ENCODE measurements around the gene ZNF790.
"Not testable (repeated sequence)": the region's sequence is repeated elsewhere in the genome, so short reads cannot be mapped to it uniquely, and the experiment has no call there.

Gene ZNF790

DNA sequence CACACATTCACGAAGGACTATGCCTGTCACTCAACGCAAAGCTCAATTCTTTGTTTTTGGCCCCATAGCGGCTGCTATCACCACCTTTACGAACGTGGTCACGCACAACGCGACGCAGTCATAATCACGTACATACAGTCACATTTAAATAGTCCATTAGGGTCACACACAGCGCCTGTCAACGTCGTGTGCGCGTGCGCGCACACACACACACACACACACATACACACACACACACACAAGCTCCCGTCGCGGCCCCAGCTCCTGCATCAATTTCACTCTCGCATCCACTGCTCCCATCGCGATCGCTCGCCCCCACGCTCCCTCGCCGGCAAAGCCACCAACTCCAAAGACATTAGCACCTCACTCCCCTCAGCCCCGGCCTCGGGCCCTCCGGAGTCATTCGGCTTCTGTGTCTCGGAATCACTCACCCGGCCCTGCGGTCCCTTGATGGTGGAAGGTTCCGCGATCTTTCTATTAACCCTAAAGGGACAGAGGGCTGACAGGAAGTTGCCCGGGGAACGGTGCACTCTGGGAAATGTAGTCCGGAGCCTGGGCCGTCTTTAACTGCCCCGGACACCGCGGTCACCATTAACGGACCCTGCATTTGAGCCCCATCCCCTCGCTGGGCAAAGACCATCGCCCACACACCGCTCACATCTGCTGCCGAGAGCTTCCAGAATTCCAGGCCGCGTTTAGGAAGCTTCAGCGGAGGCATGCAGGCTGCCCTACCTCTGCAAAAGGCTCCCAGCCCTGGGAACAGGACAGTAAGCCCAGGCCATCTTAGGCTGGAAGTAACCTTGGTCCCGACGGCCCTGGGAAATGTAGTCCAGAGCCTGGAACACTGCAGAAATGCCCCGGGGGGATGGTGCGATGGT is at the start of gene ZNF790:
Gene ZNF790 (minus strand): TSS at position 482 of the 878 bp plus-strand sequence. CDS start 12,768 bp downstream, outside the sequence.
- DNase-seq (ENCODE audit: low read depth in 2 of 3, low spot score in 1 of 3) = peak; percentile 76 to 79 (median 76)

DNA sequence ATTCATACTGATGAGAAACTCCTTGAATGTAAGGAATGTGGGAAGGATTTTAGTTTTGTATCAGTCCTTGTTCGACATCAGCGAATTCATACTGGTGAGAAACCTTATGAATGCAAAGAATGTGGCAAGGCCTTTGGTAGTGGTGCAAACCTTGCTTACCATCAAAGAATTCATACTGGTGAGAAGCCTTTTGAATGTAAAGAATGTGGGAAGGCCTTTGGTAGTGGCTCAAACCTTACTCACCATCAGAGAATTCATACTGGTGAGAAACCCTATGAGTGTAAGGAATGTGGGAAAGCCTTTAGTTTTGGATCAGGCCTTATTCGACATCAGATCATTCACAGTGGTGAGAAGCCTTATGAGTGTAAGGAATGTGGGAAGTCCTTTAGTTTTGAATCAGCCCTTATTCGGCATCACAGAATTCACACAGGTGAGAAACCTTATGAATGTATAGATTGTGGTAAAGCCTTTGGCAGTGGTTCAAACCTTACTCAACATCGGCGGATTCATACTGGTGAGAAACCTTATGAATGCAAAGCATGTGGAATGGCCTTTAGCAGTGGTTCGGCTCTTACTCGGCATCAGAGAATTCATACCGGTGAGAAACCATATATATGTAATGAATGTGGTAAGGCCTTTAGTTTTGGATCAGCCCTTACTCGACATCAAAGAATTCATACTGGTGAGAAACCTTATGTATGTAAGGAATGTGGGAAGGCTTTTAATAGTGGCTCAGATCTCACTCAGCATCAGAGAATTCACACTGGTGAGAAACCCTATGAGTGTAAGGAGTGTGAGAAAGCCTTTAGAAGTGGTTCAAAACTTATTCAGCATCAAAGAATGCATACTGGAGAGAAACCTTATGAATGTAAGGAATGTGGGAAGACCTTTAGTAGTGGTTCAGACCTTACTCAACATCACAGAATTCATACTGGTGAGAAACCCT is 39.1 kb upstream of the ZNF790 start:
- no peak for DNase-seq (ENCODE audit: low read depth in 2 of 3, low spot score in 1 of 3)

DNA sequence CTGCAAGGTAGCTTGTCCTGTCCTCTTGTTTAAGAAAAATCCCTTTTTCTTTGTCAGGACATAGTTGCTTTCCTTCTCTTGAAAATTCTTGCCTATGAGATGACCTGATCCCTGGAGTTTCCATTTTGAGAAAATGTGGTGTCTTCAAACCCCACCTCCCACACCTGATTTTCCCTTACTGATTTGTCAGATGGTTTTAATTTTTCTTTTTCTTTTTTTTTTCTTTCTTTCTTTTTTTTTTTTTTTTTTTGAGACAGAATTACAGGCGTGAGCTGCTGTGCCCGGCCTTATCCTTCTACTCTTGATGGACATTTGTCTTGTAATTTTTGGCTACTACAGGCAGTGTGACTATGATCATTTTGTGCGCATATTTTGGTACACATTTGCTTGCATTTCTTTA is 13.7 kb upstream of the ZNF790 start:
- no peak for DNase-seq (ENCODE audit: low read depth in 2 of 3, low spot score in 1 of 3)

DNA sequence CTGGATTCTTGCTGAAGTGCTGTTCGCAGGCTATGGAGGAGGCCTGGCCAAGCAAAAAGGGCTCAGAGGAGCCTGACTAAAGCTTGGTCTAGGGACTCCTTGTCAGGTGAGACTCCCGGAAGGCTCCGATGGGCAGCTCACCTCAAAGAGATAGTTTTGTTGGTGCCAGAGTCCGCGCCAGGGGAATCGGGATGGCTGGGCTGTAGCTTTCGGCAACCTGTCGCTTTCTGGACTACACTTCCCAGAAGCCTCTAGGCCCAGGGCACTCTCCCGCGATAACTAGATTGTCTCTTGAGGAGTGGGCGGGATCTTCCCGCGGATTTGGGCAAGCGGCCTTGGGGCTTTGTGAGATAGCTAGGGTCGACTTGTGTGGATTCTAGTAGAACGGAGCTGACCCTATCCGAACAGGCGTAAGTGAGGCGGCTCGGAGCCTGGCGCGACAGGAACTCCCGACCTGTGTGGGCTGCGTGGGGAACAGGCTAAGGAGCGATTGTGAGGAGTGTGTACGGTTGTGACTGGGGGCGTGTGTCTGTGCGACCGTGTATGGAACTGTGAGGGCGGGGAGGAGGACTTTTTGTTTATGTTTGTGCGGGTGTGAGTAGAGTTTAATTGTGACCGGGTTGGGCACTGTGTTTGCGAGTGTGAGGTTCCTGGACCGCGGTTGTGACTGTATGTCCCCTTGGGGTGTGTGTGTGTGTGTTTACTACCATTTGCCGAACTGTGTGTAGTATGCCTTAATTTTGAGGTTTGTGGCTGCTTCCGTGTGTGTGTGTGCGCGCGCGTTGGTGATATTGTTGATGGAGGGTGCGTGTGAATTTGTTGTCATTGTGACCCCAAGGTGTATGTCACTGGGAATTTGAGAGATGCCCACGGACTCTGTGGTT is 12.6 kb upstream of the ZNF790 start, which contains the start of gene ZNF345:
Gene ZNF345 (plus strand): TSS at position 318 of the 884 bp plus-strand sequence. CDS start 25,955 bp downstream, outside the sequence.
- DNase-seq (ENCODE audit: low read depth in 2 of 3, low spot score in 1 of 3) = peak; percentile 75 to 81 (median 78)

DNA sequence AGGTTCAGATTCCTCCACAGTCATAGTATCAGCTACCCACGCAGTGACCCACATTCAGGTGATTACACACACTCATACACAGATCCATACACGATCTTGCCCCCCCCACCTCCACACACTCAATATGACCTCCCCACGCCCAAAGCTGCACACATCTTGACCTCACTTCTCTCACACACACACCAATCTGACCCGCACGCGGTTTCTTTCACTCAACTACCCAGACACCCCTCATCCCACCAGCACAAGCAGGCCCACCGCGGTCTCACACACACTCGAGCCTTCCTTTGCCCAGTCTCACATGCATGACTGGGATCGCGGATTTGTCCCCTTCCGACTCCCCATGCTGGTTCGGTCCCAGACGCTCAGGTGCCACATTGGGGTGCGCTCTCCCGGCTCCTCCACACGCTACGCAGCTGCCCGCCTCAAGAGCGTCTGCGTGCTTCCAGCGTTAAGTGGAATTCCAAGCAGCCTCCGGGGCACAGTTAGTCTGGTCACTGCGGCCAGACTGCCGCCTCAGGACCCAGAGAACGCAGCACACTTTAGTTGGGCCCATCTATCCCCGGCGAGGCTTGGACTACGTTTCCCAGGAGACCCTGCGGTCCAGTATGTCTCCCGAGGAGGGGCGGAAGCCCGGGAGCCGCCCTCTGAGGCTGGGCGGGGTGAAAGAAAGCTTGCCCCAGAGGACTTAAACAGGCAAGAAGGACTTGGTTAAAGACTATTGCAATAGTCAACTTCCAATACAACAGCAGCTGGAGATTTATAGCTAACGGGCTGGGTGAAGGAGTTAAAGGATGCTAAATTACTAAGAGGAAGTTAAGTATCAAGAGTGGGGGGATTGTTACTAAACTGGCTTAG is 11.7 kb upstream of the ZNF790 start:
- DNase-seq (ENCODE audit: low read depth in 2 of 3, low spot score in 1 of 3) = peak; percentile 73 to 81 (median 81)

DNA sequence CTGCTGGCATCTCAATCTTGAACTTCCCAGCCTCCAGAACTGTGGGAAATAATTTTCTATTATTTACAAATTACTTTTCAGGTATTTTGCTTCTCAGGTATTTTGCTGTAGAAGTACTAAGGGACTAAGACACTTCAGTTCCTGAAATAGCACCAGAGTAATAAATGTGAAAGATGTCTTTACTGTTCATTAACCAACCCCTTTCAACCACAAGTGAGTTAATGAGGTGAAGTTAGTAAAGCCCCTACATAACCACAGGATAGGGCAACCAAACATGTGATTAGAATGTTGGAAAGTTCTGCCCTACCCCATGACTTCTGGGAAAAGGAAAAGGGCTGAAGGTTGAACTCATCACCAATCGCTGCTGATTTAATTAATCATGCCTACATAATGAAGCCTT is 9.8 kb upstream of the ZNF790 start:
- no peak for DNase-seq (ENCODE audit: low read depth in 2 of 3, low spot score in 1 of 3)

DNA sequence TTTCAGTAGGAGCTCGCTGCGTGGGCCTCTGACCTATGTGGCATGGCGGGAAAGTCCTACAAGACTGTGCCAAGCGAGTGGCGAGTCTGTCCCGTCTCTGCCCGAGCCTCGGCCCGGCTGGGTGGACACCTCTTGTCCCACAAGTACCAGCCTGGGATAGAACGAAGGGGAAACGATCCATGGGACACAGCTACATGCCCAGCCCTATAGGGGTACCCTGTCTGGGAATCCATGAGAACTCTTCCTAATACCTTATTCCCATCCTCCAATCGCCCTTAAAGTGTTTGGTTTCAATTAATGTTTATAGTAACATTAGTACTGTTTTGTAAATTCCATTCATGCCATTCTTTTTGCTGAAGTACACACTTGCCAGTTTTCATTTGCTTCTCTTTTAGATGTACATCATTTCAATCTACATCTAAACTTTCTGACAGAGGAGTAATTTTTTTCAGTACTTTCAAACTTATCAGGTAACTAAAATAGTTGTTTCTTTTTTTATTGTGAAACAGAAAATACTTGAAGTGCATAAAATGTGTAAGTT is 667 bp upstream of the ZNF790 start:
- no peak for DNase-seq (ENCODE audit: low read depth in 2 of 3, low spot score in 1 of 3)

DNA sequence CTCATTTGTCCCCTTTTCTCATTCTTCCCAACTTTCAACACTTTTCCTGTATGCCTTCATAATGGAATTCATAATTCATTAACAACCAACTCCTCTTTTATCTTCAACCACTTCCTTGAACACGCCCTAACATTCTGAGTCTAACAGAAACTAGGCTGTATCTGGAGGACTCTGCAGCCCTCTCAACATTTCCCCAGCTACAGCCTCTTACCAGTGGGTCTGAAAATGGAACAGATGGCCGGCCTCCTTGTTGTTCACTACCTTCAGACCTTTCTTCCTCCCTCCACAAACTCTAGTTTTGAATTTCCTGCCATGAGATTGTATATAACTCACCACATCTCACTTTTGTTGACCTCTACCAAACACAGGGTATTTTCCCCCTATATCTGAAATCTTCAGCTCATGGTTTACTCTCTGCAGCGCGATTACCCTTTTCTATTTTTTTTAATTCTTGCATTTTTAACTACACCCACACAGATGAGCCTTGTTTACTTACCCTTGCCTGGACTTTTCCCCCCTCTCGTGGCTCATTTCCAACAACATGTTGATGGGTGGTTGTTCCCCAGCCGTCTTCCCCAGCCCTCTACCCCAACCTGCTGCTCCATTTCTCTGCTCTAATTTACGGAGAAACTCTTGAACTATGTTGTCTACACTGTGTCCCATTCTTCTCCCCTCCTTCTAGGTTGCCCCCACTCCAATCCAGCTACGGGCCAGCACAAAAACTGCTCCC is 846 bp downstream of the ZNF790 start:
- no peak for DNase-seq (ENCODE audit: low read depth in 2 of 3, low spot score in 1 of 3)

DNA sequence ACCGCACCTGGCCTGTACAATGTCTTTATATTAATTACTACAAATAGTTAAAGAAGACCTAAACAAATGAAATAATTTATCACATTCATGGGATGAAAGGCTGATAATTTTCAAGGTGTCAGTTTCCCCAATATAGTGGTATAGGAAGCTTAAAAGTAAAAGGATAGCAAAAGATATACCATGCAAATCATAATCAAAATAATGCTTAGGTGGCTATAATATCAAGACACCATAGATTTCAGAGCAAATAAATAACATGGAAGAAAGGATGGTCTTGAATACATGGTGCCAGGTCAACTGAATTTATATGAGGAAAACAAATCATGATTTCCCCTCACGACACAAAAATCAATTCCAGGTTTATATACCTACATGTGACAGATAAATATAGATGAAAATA is 4.8 kb downstream of the ZNF790 start:
- no peak for DNase-seq (ENCODE audit: low read depth in 2 of 3, low spot score in 1 of 3)

DNA sequence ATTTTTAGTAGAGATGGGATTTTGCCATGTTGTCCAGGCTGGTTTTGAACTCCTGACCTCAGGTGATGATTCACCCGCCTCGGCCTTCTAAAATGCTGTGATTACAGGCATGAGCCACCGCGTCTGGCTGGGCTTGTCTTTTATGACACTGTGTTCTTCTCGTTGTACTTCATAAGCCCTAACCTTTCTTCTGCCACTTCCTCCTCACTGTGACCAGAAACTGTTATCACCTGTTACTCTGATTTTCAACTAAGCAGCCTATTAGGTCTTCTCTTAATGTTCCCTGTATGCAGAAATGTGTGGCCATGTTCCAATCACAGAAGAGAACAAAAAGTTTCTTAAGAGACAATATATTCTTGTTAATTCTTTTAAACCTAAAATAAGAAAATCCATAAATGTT is 16.4 kb downstream of the ZNF790 start:
- DNase-seq (ENCODE audit: low read depth in 2 of 3, low spot score in 1 of 3) = no peak

DNA sequence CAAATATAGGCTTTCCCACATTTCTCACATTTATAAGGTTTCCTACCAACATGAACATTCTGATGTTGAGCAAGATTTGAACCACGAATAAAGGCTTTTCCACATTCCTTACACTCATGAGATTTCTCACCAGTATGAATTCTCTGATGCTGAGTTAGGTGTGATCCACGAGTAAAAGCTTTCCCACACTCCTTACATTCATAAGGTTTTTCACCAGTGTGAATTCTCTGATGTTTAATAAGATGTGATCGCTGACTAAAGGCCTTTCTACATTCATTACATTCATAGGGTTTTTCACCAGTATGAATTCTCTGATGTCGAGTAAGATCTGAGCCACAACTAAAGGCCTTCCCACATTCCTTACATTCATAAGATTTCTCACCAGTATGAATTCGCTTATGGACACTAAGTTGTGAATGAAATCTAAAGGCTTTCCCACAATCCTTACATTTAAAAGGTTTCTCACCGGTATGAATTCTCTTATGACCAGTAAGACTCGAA is 19.0 kb downstream of the ZNF790 start:
- DNase-seq (ENCODE audit: low read depth in 2 of 3, low spot score in 1 of 3) = no peak

DNA sequence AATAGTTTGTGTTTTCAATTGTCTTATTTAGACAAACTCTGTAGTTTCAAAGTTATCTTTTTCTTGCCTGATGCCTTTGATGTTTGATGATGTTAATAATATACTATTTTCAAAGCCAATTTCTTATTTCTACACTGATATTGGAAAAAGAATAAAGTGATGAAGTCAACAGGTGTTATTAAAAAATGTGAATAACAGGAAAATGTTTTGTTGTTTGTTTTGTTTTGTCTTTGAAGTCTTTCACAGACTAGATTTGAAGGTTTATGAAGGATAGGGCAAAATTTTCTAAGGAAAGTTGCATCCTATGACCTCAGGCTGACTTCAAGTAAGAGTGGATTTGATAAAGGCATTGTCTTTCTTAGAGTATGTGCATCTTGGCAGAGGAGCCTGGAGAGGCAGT is 31.2 kb downstream of the ZNF790 start:
- DNase-seq (ENCODE audit: low read depth in 2 of 3, low spot score in 1 of 3) = no peak

DNA sequence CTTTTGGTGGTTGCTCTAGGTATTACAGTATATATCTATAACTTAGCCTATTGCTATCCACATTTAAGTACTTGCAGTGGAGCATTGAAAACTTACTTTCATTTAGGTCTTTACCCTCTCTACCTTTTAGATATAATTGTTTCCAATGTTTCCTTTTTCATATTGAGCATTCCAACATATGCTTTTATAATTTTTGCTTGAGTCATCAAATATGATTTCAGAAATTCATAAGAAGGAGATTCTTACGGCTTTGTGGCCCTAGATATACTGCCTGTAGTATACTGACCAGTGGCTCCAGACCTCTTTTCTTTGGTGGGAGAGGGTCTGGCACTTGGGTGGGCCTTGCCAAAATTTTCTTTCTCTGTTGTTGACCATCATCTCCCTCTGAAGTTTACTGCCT is 32.8 kb downstream of the ZNF790 start:
- DNase-seq (ENCODE audit: low read depth in 2 of 3, low spot score in 1 of 3) = no peak

DNA sequence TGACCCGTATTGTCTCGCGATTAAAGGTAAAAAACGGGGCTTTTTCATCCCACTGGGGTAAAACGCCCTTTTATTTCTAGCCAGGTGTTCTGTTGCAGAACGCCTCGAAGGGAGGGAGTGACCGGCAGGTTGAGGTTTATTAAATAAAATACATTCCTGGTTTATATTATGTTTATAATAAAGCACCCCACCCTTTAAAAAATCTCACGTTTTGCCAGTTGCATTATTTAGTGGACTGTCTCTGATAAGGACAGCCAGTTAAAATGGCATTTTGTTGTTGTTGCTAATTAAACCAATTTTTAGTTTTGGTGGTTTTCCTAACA is 40.4 kb downstream of the ZNF790 start:
- no peak for DNase-seq (ENCODE audit: low read depth in 2 of 3, low spot score in 1 of 3)

DNA sequence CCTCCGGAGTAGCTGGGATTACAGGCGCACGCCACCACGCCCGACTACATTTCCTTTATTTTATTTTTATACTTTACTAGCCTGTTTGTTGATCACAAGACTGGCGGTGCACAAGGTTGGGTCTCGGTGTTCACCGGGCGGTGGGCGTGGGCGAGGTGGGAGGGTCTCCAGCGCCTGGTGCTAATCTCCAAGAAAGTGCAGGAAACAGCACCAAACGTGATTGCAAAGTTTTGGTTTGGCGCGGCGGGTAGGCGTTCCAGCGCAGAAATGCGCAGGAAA is 41.5 kb downstream of the ZNF790 start:
- no peak for DNase-seq (ENCODE audit: low read depth in 2 of 3, low spot score in 1 of 3)

DNA sequence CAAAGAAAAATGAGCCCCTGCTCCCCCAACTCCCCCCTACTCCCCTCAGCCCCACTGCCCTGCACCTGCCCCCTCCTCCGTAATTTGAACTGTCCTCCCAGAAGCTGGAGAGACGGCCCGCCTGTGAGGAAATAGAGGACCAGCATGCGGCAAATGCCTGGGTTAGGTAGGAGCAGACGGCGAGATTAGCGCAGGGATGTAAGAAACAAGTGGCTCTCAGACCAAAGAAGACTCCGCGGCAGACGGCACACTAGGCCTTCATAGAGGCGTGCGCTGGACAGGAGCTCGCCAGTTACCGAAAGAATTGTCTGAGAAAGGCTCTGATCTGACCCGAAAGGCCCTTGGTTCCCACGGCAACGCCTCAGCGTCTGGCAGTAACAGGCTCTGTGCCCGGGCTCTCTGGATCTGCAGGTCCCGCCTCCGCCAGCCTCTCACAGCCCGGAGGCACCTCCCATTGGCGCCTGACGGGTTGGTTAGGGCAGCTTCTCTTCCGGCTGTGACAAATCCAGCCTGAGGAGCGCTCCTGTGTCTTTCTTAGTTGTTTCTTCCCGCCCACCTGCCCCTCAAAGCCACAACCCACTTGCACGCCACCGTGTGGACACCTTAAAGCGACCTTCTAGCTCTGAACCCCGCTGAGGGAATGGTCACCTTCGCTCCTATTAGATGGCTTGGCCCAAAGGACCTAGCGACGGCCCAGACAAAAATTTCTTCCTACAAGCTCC is 46.6 kb downstream of the ZNF790 start:
- DNase-seq (ENCODE audit: low read depth in 2 of 3, low spot score in 1 of 3) = not testable (repeated sequence)

DNA sequence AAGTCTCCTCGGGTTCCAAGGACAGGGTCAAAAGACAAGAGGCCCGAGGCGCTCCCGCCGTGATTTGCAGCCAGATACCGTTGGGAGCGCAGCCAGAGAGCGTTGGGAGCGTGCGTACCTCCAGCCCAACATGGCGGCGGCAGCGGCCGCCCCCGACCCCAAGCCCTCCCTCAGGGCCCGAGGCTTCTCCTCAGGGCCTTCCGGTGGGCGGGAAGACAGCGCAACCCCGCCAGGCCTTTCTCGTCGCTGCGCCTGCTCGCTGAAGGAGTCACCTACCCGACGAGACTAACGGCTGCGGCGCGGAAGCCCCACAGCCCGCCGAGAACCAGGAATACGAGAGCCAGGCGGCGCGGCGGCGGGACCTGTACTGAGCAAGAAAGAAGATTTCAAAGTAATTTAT is 62.4 kb downstream of the ZNF790 start:
- no peak for DNase-seq (ENCODE audit: low read depth in 2 of 3, low spot score in 1 of 3)

DNA sequence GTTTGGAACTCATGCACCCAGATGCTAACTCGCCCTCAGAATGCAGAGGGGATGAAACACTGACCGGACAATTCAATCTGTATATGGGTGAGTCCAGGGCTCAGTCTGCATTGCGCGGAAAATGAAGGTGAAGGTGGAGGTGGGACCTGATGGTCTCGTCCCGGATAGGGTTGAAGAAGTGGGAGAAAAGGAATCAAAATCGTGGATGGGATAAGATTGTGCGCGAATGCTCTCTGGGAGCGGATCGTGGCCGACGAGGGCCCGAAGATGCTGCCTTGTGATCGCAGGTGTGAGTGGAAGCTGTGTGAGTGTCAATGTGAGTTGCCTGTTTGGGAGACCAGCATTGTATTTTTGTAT is 65.0 kb downstream of the ZNF790 start:
- DNase-seq (ENCODE audit: low read depth in 2 of 3, low spot score in 1 of 3) = no peak
